ENCODE measurements around the gene RSBN1L. TPM values are rescaled to one million over a fixed set of nuclear protein-coding genes. Genes with fewer than 3 reads are reported as not detected.

RSBN1L gene
- total RNA-seq, 1 donor = 21.4 TPM

DNA sequence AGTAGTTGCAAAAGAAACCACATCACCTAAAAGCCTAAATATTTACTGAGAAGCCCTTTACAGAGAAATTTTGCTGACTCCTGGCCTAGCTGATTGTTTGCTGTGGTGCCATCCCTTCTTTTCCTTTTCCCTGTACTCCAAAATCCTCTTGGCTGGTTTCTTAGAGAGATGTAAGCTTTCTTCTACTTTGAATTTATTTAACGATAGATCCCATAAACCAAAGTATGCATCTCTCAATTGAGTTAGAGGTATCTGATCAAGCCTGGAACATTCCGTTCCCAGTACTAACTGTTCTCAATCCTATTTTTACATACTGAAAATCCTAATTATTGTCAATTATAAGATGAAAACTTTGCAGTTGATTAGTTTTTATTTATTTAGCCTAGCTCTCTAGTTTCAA, 95.7 kb downstream of the RSBN1L start:
- Histone ChIP-seq H3K79me2 (ENCODE audit: insufficient read depth, low read length) (peaks cover 36% of the 10 kb centered on the region), H4K20me1 (ENCODE audit: insufficient read depth, low read length) (no peaks in the 10 kb centered on the region), H3K4me3 (ENCODE audit: insufficient read depth, low read length) (no peak overlapping the region), H3K27ac (ENCODE audit: low read depth, low read length) (no peak overlapping the region), H3K4me2 (ENCODE audit: insufficient read depth, low read length) (no peak overlapping the region), H3K27me3 (ENCODE audit: insufficient read depth, low read length) (no peaks in the 10 kb centered on the region), H3K36me3 (ENCODE audit: insufficient read depth, low read length) (no peaks in the 10 kb centered on the region), H2AFZ (ENCODE audit: low read length) (no peak overlapping the region), H3K4me1 (ENCODE audit: insufficient read depth, low read length) (peaks cover 6% of the 10 kb centered on the region), H3K9me3 (ENCODE audit: low read depth, low read length) (no peaks in the 10 kb centered on the region)
- no peak for DNase-seq (ENCODE audit: insufficient read length, low spot score, missing footprints)
- TF ChIP-seq, protein P1, sequence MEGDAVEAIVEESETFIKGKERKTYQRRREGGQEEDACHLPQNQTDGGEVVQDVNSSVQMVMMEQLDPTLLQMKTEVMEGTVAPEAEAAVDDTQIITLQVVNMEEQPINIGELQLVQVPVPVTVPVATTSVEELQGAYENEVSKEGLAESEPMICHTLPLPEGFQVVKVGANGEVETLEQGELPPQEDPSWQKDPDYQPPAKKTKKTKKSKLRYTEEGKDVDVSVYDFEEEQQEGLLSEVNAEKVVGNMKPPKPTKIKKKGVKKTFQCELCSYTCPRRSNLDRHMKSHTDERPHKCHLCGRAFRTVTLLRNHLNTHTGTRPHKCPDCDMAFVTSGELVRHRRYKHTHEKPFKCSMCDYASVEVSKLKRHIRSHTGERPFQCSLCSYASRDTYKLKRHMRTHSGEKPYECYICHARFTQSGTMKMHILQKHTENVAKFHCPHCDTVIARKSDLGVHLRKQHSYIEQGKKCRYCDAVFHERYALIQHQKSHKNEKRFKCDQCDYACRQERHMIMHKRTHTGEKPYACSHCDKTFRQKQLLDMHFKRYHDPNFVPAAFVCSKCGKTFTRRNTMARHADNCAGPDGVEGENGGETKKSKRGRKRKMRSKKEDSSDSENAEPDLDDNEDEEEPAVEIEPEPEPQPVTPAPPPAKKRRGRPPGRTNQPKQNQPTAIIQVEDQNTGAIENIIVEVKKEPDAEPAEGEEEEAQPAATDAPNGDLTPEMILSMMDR (IDR thresholded peaks at IDR 0.05; ENCODE audit: extremely low read depth, low read depth, low read length) = no peak

DNA sequence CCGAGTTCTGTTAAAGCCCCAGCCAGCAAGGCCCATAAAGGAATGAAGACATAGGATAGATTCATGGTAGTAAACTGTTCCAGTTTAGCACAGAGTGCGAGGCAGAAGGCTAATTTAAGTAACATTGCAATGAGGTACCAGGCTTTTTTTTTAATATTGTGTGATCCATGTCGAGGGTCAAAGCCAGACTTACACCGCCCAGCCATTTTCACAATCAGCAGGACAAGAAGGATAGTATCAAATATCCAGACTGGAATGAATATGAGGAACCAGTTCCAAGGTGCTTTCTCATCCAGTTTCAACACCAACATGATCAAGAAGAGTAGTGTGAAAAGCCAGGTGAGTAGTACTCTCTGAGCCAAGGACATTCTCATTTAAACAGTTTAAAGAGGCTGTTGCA, 97.7 kb downstream of the RSBN1L start:
- Histone ChIP-seq H3K36me3 (ENCODE audit: insufficient read depth, low read length) (no peaks in the 10 kb centered on the region), H3K4me1 (ENCODE audit: insufficient read depth, low read length) (peaks cover 11% of the 10 kb centered on the region), H2AFZ (ENCODE audit: low read length) (no peak overlapping the region), H4K20me1 (ENCODE audit: insufficient read depth, low read length) (no peaks in the 10 kb centered on the region), H3K79me2 (ENCODE audit: insufficient read depth, low read length) (peaks cover 51% of the 10 kb centered on the region), H3K27ac (ENCODE audit: low read depth, low read length) (no peak overlapping the region), H3K4me3 (ENCODE audit: insufficient read depth, low read length) (no peak overlapping the region), H3K27me3 (ENCODE audit: insufficient read depth, low read length) (no peaks in the 10 kb centered on the region), H3K4me2 (ENCODE audit: insufficient read depth, low read length) (no peak overlapping the region), H3K9me3 (ENCODE audit: low read depth, low read length) (no peaks in the 10 kb centered on the region)
- DNase-seq (ENCODE audit: insufficient read length, low spot score, missing footprints) = peak; percentile 34
- TF ChIP-seq, protein P1 (IDR thresholded peaks at IDR 0.05; ENCODE audit: extremely low read depth, low read depth, low read length) = no peak

DNA sequence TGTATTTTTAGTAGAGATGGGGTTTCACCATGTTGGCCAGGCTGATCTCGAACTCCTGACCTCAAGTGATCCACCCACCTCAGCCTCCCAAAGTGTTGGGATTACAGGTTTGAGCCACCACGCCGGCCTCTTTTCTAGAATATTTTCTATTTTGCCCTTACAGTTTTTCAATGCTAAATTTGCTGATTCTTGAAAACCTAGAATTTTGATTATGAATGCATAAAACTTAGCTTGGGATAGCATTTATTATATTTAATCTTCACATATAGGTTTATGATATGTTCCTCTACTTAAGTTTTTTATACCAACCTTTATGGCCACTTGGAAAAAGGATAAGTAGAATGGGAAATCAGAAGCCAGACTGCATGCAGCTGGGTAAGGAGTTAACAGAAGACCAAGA, 99.8 kb downstream of the RSBN1L start:
- Histone ChIP-seq H3K27ac (ENCODE audit: low read depth, low read length) (no peak overlapping the region), H2AFZ (ENCODE audit: low read length) (no peak overlapping the region), H3K4me3 (ENCODE audit: insufficient read depth, low read length) (peak overlapping the region; percentile 11), H3K79me2 (ENCODE audit: insufficient read depth, low read length) (peaks cover 69% of the 10 kb centered on the region), H3K27me3 (ENCODE audit: insufficient read depth, low read length) (no peaks in the 10 kb centered on the region), H3K9me3 (ENCODE audit: low read depth, low read length) (no peaks in the 10 kb centered on the region), H4K20me1 (ENCODE audit: insufficient read depth, low read length) (no peaks in the 10 kb centered on the region), H3K4me2 (ENCODE audit: insufficient read depth, low read length) (peak overlapping the region; percentile 83), H3K4me1 (ENCODE audit: insufficient read depth, low read length) (peaks cover 21% of the 10 kb centered on the region), H3K36me3 (ENCODE audit: insufficient read depth, low read length) (no peaks in the 10 kb centered on the region)
- TF ChIP-seq, protein P1 (IDR thresholded peaks at IDR 0.05; ENCODE audit: extremely low read depth, low read depth, low read length) = no peak
- no peak for DNase-seq (ENCODE audit: insufficient read length, low spot score, missing footprints)

DNA sequence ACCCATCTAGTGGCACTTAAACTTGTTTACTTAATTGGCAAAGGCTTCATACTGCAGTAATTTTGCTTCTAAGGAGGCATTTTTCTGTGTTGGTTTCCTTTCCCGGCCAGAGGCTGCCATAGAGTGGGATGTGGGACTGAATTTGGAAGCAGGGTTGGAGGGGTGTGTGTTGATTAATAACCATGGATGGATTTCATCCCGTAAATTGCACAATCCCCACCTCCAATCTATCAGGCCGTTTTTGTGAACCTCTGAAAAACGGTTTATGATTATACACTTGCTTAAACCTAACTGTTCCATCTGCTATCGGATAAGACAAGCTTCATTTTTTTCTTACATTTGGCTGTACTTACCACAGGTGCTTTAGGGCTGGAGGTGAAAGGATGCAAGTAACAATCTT, 100.7 kb downstream of the RSBN1L start:
- Histone ChIP-seq H3K36me3 (ENCODE audit: insufficient read depth, low read length) (no peaks in the 10 kb centered on the region), H4K20me1 (ENCODE audit: insufficient read depth, low read length) (no peaks in the 10 kb centered on the region), H3K27ac (ENCODE audit: low read depth, low read length) (peak overlapping the region; percentile 87), H2AFZ (ENCODE audit: low read length) (no peak overlapping the region), H3K79me2 (ENCODE audit: insufficient read depth, low read length) (peaks cover 75% of the 10 kb centered on the region), H3K9me3 (ENCODE audit: low read depth, low read length) (no peaks in the 10 kb centered on the region), H3K4me3 (ENCODE audit: insufficient read depth, low read length) (peak overlapping the region; percentile 95), H3K4me1 (ENCODE audit: insufficient read depth, low read length) (peaks cover 21% of the 10 kb centered on the region), H3K4me2 (ENCODE audit: insufficient read depth, low read length) (peak overlapping the region; percentile 83), H3K27me3 (ENCODE audit: insufficient read depth, low read length) (no peaks in the 10 kb centered on the region)
- DNase-seq (ENCODE audit: insufficient read length, low spot score, missing footprints) = no peak
- TF ChIP-seq, protein P1 (IDR thresholded peaks at IDR 0.05; ENCODE audit: extremely low read depth, low read depth, low read length) = no peak
